SHP77 (cell line): ENCODE measurements around the gene IQCK.

Experiments used
- DNase-seq, 2 experiments: peaks; one replicate each; lab custom pipeline; 2025; lab: John Stamatoyannopoulos, UW

Gene IQCK

DNA sequence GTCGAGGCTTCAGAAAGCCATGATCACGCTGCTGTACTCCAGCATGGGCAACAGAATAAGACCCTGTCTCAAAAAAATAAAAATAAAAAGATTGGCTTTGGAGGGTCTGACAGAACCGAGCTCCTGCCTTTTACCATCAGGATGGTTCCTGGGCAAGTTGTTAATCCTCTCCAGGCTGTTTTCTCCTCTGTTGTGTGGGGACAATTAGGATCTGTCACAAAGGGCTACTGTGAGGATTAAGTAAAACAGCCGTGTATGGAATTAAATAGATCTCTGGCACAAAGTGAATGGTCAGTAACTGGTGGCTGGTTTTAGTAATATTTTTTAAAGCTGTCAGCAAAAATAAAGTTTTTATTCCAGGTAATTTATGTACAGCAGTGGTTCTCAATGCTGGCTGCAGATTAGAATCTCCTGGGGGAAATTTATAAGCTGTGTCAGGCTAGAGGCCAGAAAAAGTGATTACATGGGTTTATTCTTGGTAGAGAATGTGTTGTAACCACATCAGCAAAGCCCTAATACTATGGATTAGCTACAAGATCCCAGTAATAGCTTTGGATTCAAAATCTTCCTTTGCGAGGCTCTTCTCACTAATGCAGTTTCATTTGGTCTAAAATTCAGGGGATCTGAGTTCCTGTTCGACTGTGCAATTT lies 119.4 kb downstream of the IQCK start:
- DNase-seq: no peak

DNA sequence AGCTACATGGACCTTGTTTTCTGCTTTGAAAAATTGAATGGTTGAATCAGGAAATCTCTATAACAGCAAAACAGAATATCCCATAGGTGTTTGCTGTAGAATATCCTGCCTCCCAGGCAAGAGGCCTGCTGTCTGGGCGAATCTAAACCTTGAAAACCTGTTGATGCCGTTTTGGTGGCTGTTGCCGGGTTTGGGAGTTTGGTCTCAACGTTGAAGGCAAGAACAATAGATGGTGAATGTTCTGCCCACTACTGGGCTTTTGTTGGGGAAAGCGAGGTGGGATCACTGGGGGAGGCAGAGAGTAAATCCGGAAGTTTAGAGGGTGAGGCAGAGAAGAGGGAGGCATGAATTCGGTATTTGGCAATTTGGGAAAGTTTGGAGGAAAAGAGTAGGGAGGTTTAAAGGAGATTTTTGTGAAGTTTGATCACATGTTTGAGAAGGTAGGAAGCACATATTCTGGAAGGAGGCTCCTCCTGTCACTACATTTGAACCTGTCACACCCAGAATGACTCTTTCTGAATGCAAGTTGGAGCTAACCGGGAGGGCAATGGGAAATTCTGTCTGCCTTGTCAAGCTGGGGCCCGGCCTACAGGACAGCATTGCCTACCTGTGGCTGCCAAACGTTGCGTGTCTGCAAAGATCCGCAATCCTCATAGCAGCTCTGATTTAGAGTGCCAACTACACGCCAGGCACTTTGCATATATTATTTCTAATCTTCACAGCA lies 120.1 kb downstream of the IQCK start:
- no peak for DNase-seq

DNA sequence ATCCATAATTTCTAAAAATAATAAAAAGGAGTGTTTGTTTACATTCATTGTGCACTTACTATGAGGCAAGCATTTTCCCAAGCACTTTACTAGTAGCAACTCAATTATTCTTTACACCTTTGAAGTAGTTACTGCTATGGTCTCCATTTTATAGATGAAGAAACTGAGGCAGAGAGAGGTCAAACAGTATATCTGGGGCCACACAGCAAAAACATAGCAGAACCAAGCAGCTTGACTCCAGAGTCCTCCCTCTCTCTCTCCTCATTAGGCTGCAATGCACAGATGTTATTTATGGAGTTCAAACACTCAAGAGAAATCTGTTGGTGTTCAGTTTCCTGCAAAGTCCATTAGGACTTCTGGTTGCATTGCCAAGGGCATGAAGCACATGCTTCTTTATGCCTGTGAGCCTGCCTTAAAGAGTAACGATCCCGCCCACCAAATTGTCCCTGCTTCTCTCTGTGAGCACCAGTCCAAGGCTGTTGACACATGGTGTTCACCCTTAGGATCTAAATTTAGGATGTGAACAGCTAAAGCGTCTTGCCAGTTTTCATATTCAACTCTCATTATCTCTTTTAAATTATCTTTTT lies 122.5 kb downstream of the IQCK start:
- peak; percentile 42 to 43 for DNase-seq

- DNase-seq: no peak
These were observed 123.1 kb downstream of the IQCK start for GRCh38 chr16:19841184-19841583.

DNA sequence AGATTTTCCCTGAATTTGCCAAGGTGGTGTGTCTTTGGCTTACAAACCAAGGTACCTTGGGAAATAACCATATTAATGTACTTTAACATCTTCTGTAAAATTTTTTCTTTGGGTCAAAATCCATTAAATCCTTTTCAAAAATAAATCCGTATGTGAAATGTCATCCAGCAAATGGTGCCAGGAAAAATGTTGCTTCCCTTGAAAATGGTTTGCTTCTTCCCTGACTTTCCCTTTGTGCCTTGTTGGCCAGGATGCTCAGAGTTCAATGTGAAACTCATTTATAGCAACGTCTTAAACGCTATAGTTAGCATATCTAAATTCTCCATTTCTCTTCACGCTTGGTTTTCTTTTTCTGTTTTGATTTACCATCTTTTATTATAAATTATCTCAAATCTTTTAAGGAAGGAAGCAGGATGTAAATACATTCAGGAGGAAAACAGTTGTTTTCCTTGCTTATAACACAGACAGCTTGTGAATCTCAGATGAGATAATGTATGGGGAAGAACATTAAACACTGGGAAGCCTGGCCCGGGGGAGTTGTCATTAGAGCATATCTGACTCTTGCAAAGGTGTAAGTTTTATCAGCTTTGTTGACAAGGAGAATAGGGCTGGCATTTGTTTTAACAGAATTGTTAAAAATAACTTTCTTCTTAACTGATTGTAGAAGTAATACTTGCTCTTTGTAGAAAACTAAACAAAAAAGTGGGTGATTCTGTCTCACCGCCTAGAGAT lies 124.5 kb downstream of the IQCK start:
- DNase-seq: no peak

DNA sequence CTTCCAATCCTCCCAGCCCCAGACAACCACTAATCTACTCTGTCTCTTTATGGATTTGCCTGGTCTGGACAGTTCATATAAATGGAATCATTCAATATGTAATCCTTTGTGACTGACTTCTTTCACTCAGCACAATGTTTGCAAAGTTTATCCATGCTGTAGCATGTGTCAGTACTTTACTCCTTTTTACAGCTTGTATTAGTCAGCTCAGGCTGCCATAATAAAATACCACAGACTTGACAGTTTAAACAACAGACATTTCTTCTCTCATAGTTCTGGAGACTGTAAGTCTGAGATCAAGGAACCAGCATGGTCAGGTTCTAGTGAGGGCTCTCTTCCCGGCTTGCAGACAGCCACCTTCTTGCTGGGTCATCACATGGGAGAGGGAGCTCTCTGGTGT lies 125.3 kb downstream of the IQCK start:
- no peak for DNase-seq

- DNase-seq: no peak
These were observed 127.0 kb downstream of the IQCK start for GRCh38 chr16:19844945-19845641.

- DNase-seq: no peak
These were observed 128.4 kb downstream of the IQCK start for GRCh38 chr16:19846436-19846835.

GRCh38 chr16:19848756-19849155 lies 130.7 kb downstream of the IQCK start:
- no peak for DNase-seq

DNA sequence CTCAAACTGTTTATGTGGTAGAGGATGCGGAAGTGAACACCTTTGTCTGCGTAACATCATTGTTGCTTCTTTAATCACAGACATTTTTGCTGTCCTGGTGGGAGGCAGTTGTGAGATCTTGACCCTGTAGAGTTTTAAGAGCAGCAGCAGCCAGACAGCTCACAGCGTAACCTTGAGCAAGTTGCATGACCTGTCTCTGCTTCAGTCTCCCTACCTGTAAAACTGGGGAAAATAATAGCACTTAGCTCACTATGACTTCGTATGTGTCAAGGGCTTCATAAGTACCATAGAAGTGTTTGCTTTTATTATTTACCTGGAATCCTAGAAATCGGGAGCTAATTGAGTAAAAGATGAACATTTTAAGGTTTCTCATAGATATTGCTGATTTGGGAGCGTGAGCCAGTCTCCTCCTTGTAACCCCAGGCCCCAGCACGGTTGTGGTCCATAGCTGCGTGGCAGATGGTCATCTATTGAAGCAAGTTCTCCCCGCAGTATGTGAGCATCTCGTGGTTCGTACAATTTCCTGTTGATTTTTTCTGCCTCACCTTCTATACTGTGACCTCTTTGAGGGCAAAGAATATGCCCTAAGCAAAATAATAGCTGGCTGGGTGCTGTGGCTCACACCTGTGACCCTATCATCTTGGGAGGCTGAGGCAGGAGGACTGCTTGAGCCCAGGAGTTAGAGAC lies 132.2 kb downstream of the IQCK start:
- DNase-seq: no peak

GRCh38 chr16:19851476-19851875 lies 133.4 kb downstream of the IQCK start:
- DNase-seq: no peak

GRCh38 chr16:19853132-19853741 lies 135.2 kb downstream of the IQCK start:
- no peak for DNase-seq

- no peak for DNase-seq
These were observed 135.9 kb downstream of the IQCK start for GRCh38 chr16:19853742-19854542.

DNA sequence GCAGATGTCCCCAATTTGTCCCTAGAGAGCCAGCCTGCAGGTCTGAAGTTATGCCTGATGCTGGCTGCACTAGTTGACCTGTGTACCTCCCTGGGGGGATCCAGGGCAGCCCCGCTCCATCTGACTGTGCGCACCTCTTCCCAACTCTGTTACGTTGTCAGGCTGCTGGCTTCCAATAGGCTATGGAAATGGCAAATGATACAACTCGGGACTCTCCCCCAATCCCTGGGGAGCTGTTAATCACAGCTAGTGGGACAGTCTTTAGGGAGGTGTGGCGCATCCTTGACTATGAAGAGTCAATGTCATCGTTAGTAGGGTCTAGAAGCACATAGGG lies 136.4 kb downstream of the IQCK start:
- DNase-seq: no peak

DNA sequence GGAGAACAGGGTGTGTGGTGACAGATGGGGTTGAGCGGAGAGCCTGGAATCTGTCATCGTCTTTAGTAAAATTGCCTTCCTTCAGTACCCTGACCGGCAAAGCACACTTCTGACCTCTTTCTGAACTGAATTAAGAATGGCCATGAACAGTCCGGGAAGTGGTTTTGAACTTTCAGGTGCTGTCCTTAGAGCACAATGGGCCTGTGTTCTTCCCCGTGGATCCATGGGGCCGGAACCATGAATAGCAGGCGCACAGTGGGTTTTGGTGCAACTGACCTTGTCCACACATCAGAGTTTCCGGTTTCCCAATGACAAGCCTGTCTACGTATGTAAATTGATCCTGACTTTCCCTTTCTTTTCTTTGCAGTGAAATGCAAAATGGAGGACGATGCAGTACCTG lies 138.0 kb downstream of the IQCK start:
- no peak for DNase-seq

GRCh38 chr16:19857593-19858339 lies 139.7 kb downstream of the IQCK start:
- no peak for DNase-seq

DNA sequence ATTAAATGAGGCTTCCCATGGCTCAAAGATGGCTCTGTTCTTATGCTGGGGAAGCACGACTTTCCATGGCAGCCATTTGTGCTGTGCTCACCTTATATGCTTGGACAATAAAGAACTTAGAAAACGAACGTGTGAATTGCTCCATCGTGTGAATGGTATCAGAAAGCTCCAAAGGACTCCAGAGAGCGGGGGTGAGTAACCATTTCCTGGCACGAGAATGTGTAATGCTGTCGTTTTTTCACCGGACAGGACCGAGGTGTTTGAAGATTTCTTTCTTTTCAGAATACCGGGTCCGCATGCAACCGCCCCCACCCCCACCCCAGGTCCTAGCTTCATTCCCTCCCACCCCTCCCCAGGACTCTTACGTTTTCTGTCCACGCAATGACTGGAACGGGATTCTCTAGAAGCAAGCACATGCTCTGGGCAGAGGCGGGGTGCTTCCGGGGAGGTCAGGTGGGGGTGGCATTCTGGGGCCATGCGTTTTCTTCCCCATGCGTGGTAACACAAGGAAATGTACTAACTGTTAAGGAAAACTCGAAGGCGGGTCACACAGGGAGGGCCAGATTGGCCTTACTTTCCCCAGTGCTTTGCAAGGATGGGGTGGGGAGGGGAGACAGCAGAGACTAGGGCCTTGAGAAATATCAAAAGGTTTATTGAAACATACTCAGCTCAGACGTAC lies 140.4 kb downstream of the IQCK start:
- no peak for DNase-seq

- DNase-seq: no peak
These were observed 141.1 kb downstream of the IQCK start for GRCh38 chr16:19859166-19859565.

GRCh38 chr16:19859603-19860002 lies 141.5 kb downstream of the IQCK start:
- DNase-seq: no peak
